Kidney epithelial cell (primary cell): ENCODE measurements around the gene PROM1. TPM values are rescaled to one million over a fixed set of nuclear protein-coding genes. Genes with fewer than 3 reads are reported as not detected.

ENCODE experiments used
- DNase-seq: peaks from one replicate; pipeline ENCODE4 v3.0.0-alpha.2; 2010; ENCODE audit warnings: low read depth
- H3K27me3 ChIP-seq: 2 replicates; pipeline ENCODE4 v1.6.0; 2011; ENCODE audit warnings: low read length; ENCODE audit not compliant: control insufficient read depth, insufficient read depth
- H3K36me3 ChIP-seq: 2 replicates; pipeline ENCODE4 v1.5.1; 2011; ENCODE audit warnings: low read length; ENCODE audit not compliant: control insufficient read depth, insufficient read depth
- H3K4me3 ChIP-seq: 2 replicates; pipeline ENCODE4 v1.5.1; 2011; ENCODE audit warnings: low read depth, mild to moderate bottlenecking, control low read depth, low read length
- total RNA-seq: library from RNA; depleted of rRNA; stranded (reverse); fragments of >200 nt; gene quantifications from 2 replicates; pipeline ENCODE4 v1.2.3, GENCODE V29; 2015
- TF ChIP-seq, protein P1 (sequence below): IDR thresholded peaks from 2 replicates; pipeline ENCODE4 v1.5.1; 2011; ENCODE audit warnings: mild to moderate bottlenecking, moderate library complexity, low read length, control low read depth, inconsistent platforms; ENCODE audit not compliant: insufficient read depth, poor library complexity, severe bottlenecking

Gene PROM1
- total RNA-seq, 1 donor from 2014 or later = 69.0 TPM

GRCh38 chr4:16114546-16114945 is 30.7 kb upstream of the PROM1 start:
- Histone ChIP-seq H3K4me3 (no peak overlapping the region), H3K36me3 (no peaks in the 10 kb centered on the region), H3K27me3 (no peaks in the 10 kb centered on the region)
- TF ChIP-seq, protein P1, sequence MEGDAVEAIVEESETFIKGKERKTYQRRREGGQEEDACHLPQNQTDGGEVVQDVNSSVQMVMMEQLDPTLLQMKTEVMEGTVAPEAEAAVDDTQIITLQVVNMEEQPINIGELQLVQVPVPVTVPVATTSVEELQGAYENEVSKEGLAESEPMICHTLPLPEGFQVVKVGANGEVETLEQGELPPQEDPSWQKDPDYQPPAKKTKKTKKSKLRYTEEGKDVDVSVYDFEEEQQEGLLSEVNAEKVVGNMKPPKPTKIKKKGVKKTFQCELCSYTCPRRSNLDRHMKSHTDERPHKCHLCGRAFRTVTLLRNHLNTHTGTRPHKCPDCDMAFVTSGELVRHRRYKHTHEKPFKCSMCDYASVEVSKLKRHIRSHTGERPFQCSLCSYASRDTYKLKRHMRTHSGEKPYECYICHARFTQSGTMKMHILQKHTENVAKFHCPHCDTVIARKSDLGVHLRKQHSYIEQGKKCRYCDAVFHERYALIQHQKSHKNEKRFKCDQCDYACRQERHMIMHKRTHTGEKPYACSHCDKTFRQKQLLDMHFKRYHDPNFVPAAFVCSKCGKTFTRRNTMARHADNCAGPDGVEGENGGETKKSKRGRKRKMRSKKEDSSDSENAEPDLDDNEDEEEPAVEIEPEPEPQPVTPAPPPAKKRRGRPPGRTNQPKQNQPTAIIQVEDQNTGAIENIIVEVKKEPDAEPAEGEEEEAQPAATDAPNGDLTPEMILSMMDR = no peak
- no peak for DNase-seq

DNA sequence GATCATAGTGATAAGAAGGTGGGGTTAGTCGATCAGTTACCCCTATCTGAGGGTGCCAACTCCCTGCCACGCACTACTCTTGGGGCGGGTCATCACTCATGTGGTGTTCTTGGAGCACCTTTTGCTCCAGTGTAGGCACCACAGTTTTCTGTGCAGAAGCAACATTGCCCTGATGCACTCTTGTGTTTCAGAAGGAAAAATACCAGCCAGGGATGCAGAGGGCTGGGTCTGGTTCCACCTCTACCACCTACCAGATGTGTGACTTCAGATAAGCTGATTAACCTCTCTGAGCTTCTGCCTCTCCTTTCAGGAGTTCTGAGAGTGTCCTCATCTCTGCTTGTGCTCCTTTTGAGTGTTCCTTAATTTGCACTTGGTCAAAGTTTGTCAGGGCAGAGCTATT is 29.9 kb upstream of the PROM1 start:
- no peaks in the 10 kb centered on the region for H3K27me3 ChIP-seq

GRCh38 chr4:16111533-16111932 is 27.7 kb upstream of the PROM1 start:
- Histone ChIP-seq H3K36me3 (no peaks in the 10 kb centered on the region), H3K4me3 (no peak overlapping the region)
- TF ChIP-seq, protein P1 = no peak

More for the DNA sequence above, 29.9 kb upstream of the PROM1 start:
- no peaks in the 10 kb centered on the region for H3K36me3 ChIP-seq
- H3K4me3 ChIP-seq = no peak overlapping the region
- TF ChIP-seq, protein P1 = no peak
- no peak for DNase-seq

DNA sequence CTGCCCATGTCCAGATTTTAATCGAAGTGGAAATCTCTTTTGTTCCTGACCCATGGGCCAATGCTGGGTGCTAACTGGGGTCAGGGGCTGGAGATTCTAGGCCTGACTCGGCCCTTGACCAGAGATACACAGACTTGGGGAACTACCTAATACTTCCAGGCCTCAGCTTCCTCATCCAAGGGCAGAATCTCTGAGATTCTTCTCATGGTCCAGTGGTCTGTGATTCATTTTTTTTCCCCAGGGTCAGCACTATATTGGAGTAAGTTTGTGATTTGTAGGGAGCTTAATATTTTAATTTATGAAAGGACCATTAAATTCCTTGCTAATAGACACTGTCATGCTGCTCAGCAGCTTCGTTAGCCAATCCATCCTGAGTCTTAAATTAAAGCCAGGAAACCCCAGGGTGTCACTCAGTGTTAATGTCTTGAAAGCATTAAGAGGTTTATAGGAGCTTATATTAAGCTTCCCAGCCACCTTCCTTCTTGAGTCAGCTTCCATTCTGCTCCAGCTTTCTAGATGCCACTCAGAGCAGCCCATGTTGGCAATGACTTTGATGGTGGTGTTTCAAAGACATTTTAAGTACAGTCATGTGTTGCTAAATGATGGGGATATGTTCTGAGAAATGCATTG is 27.0 kb upstream of the PROM1 start:
- no peak for DNase-seq
- TF ChIP-seq, protein P1 = no peak
- Histone ChIP-seq H3K27me3 (no peaks in the 10 kb centered on the region), H3K36me3 (no peaks in the 10 kb centered on the region), H3K4me3 (no peak overlapping the region)

More at GRCh38 chr4:16111533-16111932, 27.7 kb upstream of the PROM1 start:
- DNase-seq = no peak
- no peaks in the 10 kb centered on the region for H3K27me3 ChIP-seq

- Histone ChIP-seq H3K36me3 (no peaks in the 10 kb centered on the region), H3K4me3 (no peak overlapping the region), H3K27me3 (no peaks in the 10 kb centered on the region)
- no peak for DNase-seq
- TF ChIP-seq, protein P1 = no peak
These were observed 26.4 kb upstream of the PROM1 start for GRCh38 chr4:16110199-16110598.

DNA sequence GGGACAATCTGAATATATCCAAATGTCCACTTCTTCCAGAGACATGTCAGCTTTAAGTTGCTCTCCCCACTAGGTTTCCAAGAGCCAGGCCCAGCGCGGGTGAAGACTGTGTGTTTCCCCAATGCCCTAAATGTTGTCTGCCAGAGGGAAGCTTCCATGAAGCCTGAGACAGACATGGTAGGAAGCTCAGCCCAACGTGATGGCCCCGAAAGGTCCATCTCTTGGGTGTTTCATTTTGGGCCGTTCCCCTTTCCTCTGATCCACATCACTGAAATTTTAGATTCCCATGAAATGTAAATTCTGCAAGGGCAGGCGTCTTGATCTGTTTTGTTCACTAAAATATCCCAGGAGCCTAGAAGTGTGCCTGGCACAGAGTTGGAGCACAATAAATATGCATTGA is 25.4 kb upstream of the PROM1 start:
- TF ChIP-seq, protein P1 = no peak
- DNase-seq = no peak
- Histone ChIP-seq H3K27me3 (no peaks in the 10 kb centered on the region), H3K36me3 (no peaks in the 10 kb centered on the region), H3K4me3 (no peak overlapping the region)
